HL-60/S4 (cell line): ENCODE data around the gene ZNF830.
"Not testable (repeated sequence)": the region's sequence is repeated elsewhere in the genome, so short reads cannot be mapped to it uniquely, and the experiment has no call there.

Experiments used
- in situ Hi-C: fragments of 300-500 bp; cut with MboI; formaldehyde crosslinking; loops from 2 replicates; pipeline ENCODE4 v1.14.3; 2022; ENCODE audit warnings: low sequenced_read_pairs

ZNF830 gene

GRCh38 chr17:34961093-34961911, at the start of gene ZNF830, which contains the start of gene CCT6B:
Gene ZNF830, plus strand, starts transcription at chr17:34961540. Its CDS starts 27 bp downstream, at chr17:34961567.
Gene CCT6B, minus strand, starts transcription at chr17:34961460. Its CDS starts 67 bp downstream, at chr17:34961393.
- in situ Hi-C loops = no loop called here

GRCh38 chr17:34913001-34913400, 48.3 kb upstream of the ZNF830 start:
- in situ Hi-C loops = loop anchor here (10.0 kb wide), 1 partner anchor 202 kb away; the partner anchor contains the start of gene RAD51D

- in situ Hi-C loops = loop anchor here (10.0 kb wide), 1 partner anchor 199 kb away; the partner anchor contains the start of gene RAD51D
These were observed 45.2 kb upstream of the ZNF830 start for GRCh38 chr17:34916120-34916519.

- in situ Hi-C loops = loop anchor here (10.0 kb wide), 1 partner anchor 197 kb away; the partner anchor contains the start of gene RAD51D
These were observed 44.0 kb upstream of the ZNF830 start for GRCh38 chr17:34917381-34917780.

- in situ Hi-C loops = no loop called here
These were observed 40.7 kb upstream of the ZNF830 start for GRCh38 chr17:34920676-34921075.

- in situ Hi-C loops = no loop called here
These were observed 34.7 kb upstream of the ZNF830 start for GRCh38 chr17:34926661-34927060.

- in situ Hi-C loops = no loop called here
These were observed 31.1 kb upstream of the ZNF830 start for GRCh38 chr17:34930283-34930682.

- in situ Hi-C loops = not testable (repeated sequence)
These were observed 10.6 kb upstream of the ZNF830 start for GRCh38 chr17:34950780-34951179.

- in situ Hi-C loops = no loop called here
These were observed 2.9 kb upstream of the ZNF830 start for GRCh38 chr17:34958438-34958837.

- in situ Hi-C loops = no loop called here
These were observed 12.8 kb downstream of the ZNF830 start for GRCh38 chr17:34974179-34974578.

- in situ Hi-C loops = no loop called here
These were observed 13.8 kb downstream of the ZNF830 start for GRCh38 chr17:34974794-34975785.

- in situ Hi-C loops = no loop called here
These were observed 17.8 kb downstream of the ZNF830 start for GRCh38 chr17:34979153-34979552.

- in situ Hi-C loops = no loop called here
These were observed 18.5 kb downstream of the ZNF830 start for GRCh38 chr17:34979650-34980352.

- in situ Hi-C loops = no loop called here
These were observed 19.0 kb downstream of the ZNF830 start, which contains the start of gene LIG3 for GRCh38 chr17:34980353-34980680. Gene LIG3, plus strand, starts transcription at chr17:34980512. Its CDS starts 2,494 bp downstream, at chr17:34983006.

- in situ Hi-C loops = no loop called here
These were observed 19.6 kb downstream of the ZNF830 start for GRCh38 chr17:34980681-34981537.

- in situ Hi-C loops = no loop called here
These were observed 20.4 kb downstream of the ZNF830 start for GRCh38 chr17:34981538-34982241.

- in situ Hi-C loops = no loop called here
These were observed 25.9 kb downstream of the ZNF830 start for GRCh38 chr17:34987232-34987631.

- in situ Hi-C loops = no loop called here
These were observed 27.3 kb downstream of the ZNF830 start for GRCh38 chr17:34988644-34989043.

GRCh38 chr17:34989473-34989872, 28.1 kb downstream of the ZNF830 start:
- in situ Hi-C loops = no loop called here
